Fibroblast of mammary gland (primary cell): ENCODE data around the gene PHTF2.
A peak's percentile ranks its signal among the peaks of the same experiment; 100 is the strongest.
"Not testable (repeated sequence)": the region's sequence is repeated elsewhere in the genome, so short reads cannot be mapped to it uniquely, and the experiment has no call there.

Experiments used
- DNase-seq: peaks from one replicate; pipeline ENCODE4 v3.0.0-alpha.2; 2010; ENCODE audit warnings: low read depth
- H3K4me3 ChIP-seq: 2 replicates; pipeline ENCODE4 v1.5.1; 2011; ENCODE audit warnings: low read depth, mild to moderate bottlenecking, low read length, moderate library complexity; ENCODE audit not compliant: control insufficient read depth
- CTCF ChIP-seq: conservative IDR thresholded peaks from 2 replicates; pipeline ENCODE4 v1.5.1; 2011; ENCODE audit warnings: low read depth, low read length, inconsistent platforms; ENCODE audit not compliant: control insufficient read depth, insufficient read depth

The PHTF2 gene

GRCh38 chr7:77866786-77867536 lies 68.4 kb downstream of the PHTF2 start:
- no peak for TF ChIP-seq CTCF
- H3K4me3 ChIP-seq, result no peak overlapping the region
- DNase-seq, result peak; percentile 49

GRCh38 chr7:77867537-77867865 lies 68.9 kb downstream of the PHTF2 start:
- no peak for DNase-seq
- TF ChIP-seq CTCF, result no peak
- no peak overlapping the region for H3K4me3 ChIP-seq

- DNase-seq, H3K4me3 ChIP-seq: not testable (repeated sequence)
Measured at GRCh38 chr7:77872256-77872655, 73.7 kb downstream of the PHTF2 start.

GRCh38 chr7:77873416-77874327 lies 75.1 kb downstream of the PHTF2 start:
- H3K4me3 ChIP-seq, result not testable (repeated sequence)
- DNase-seq, result peak; percentile 51

- peak; percentile 44 for DNase-seq
- TF ChIP-seq CTCF, result no peak
Measured at GRCh38 chr7:77877791-77878190, 79.2 kb downstream of the PHTF2 start.

GRCh38 chr7:77878500-77878899 lies 79.9 kb downstream of the PHTF2 start:
- H3K4me3 ChIP-seq, result no peak overlapping the region
- no peak for TF ChIP-seq CTCF
- DNase-seq, result no peak

More at GRCh38 chr7:77877791-77878190, 79.2 kb downstream of the PHTF2 start:
- H3K4me3 ChIP-seq, result no peak overlapping the region

GRCh38 chr7:77879272-77879671 lies 80.7 kb downstream of the PHTF2 start:
- no peak for TF ChIP-seq CTCF
- DNase-seq, result no peak
- H3K4me3 ChIP-seq, result no peak overlapping the region
